GM12892 (cell line): ENCODE measurements around the gene CAMKMT.

Experiments used
- POLR2A ChIP-seq: IDR thresholded peaks from 2 replicates; pipeline ENCODE4 v1.6.1; 2011; ENCODE audit warnings: low read depth, low read length, control low read depth
- POLR2AphosphoS5 ChIP-seq: IDR thresholded peaks from 2 replicates; pipeline ENCODE4 v1.6.1; 2011; ENCODE audit warnings: low read depth, low read length, control low read depth
- TAF1 ChIP-seq: IDR thresholded peaks from 2 replicates; pipeline ENCODE4 v1.6.1; 2011; ENCODE audit warnings: low read depth, mild to moderate bottlenecking, control low read depth, low read length, borderline replicate concordance

GRCh38 chr2:44719562-44719961, 357.8 kb downstream of the CAMKMT start:
- no peak for TF ChIP-seq TAF1
- TF ChIP-seq POLR2A: no peak
- TF ChIP-seq POLR2AphosphoS5: no peak
